GM13976 (cell line): ENCODE results near the gene GBP2.

Source experiments
- DNase-seq: peaks from one replicate; pipeline ENCODE4 v3.0.0; 2012; ENCODE audit warnings: low spot score
- CTCF ChIP-seq: IDR thresholded peaks from 2 replicates; pipeline ENCODE4 v1.5.1; 2012; ENCODE audit warnings: borderline replicate concordance, mild to moderate bottlenecking; ENCODE audit not compliant: insufficient read depth; ENCODE audit errors: extremely low read depth, missing control alignments, control extremely low read depth
- in situ Hi-C: fragments of 300-500 bp; cut with MboI; formaldehyde crosslinking; loops from one replicate; pipeline ENCODE4 v1.12.0; 2022; ENCODE audit warnings: low sequenced_read_pairs, mixed read lengths, inconsistent platforms; ENCODE audit not compliant: unreplicated experiment

GBP2 gene

GRCh38 chr1:89149229-89149628 lies 23.3 kb upstream of the GBP2 start:
- TF ChIP-seq CTCF: no peak
- in situ Hi-C loops: no loop called here
- DNase-seq: no peak

- DNase-seq: no peak
- in situ Hi-C loops: no loop called here
- no peak for TF ChIP-seq CTCF
Measured at GRCh38 chr1:89147678-89148658, 22.1 kb upstream of the GBP2 start.

- DNase-seq: no peak
- in situ Hi-C loops: no loop called here
- TF ChIP-seq CTCF: no peak
Measured at GRCh38 chr1:89146721-89147120, 20.8 kb upstream of the GBP2 start.

GRCh38 chr1:89143484-89143883 lies 17.6 kb upstream of the GBP2 start:
- DNase-seq: no peak
- no peak for TF ChIP-seq CTCF
- in situ Hi-C loops: no loop called here

- TF ChIP-seq CTCF: no peak
- DNase-seq: no peak
- in situ Hi-C loops: no loop called here
Measured at GRCh38 chr1:89142160-89142559, 16.2 kb upstream of the GBP2 start.

- in situ Hi-C loops: no loop called here
- no peak for TF ChIP-seq CTCF
- DNase-seq: no peak
Measured at GRCh38 chr1:89133747-89134146, 7.8 kb upstream of the GBP2 start.
